HEK293 (cell line): ENCODE data around the gene ZFPM1.

Source experiments
- BCL11A ChIP-seq: fragments of 450-650 bp; formaldehyde crosslinking; IDR thresholded peaks from 2 replicates; pipeline ENCODE4 v1.5.1; 2016; ENCODE audit warnings: low read depth, missing biosample characterization, missing genetic modification characterization
- BCL6B ChIP-seq: fragments of 450-650 bp; formaldehyde crosslinking; IDR thresholded peaks from 2 replicates; pipeline ENCODE4 v1.5.1; 2017; ENCODE audit warnings: missing biosample characterization, missing genetic modification characterization
- CTCF ChIP-seq: fragments of 450-650 bp; formaldehyde crosslinking; IDR thresholded peaks from 2 replicates; pipeline ENCODE4 v1.5.1; 2016; ENCODE audit warnings: missing biosample characterization, missing genetic modification characterization
- IKZF3 ChIP-seq: fragments of 450-650 bp; IDR thresholded peaks from 2 replicates; pipeline ENCODE4 v1.5.0; 2018; ENCODE audit warnings: missing biosample characterization, mild to moderate bottlenecking, missing genetic modification characterization, moderate library complexity
- SP2 ChIP-seq: fragments of 450-650 bp; formaldehyde crosslinking; IDR thresholded peaks from 2 replicates; pipeline ENCODE4 v1.5.1; 2016; ENCODE audit warnings: missing biosample characterization, missing genetic modification characterization
- YY1 ChIP-seq: fragments of 450-650 bp; formaldehyde crosslinking; IDR thresholded peaks from 2 replicates; pipeline ENCODE4 v1.5.1; 2018; ENCODE audit warnings: missing biosample characterization, missing genetic modification characterization
- ZNF114 ChIP-seq: fragments of 450-650 bp; formaldehyde crosslinking; IDR thresholded peaks from 2 replicates; pipeline ENCODE4 v1.5.0; 2017; ENCODE audit warnings: missing biosample characterization, missing genetic modification characterization
- ZNF510 ChIP-seq: fragments of 450-650 bp; formaldehyde crosslinking; IDR thresholded peaks from 2 replicates; pipeline ENCODE4 v1.5.1; 2018; ENCODE audit warnings: mild to moderate bottlenecking, missing genetic modification characterization, missing biosample characterization; ENCODE audit not compliant: insufficient replicate concordance
- ZNF785 ChIP-seq: fragments of 450-650 bp; formaldehyde crosslinking; IDR thresholded peaks from 2 replicates; pipeline ENCODE4 v1.5.1; 2016; ENCODE audit warnings: missing biosample characterization, missing genetic modification characterization

- TF ChIP-seq CTCF (no peak), SP2 (tag by site-specific recombination) (no peak), ZNF785 (tag by site-specific recombination) (no peak), ZNF114 (tag by site-specific recombination) (no peak), BCL11A (tag by site-specific recombination) (no peak), BCL6B (tag by site-specific recombination) (no peak), IKZF3 (tag by site-specific recombination) (no peak), ZNF510 (tag by site-specific recombination) (no peak), YY1 (tag by site-specific recombination) (no peak)
Observed at GRCh38 chr16:88438084-88438870, 14.8 kb upstream of the ZFPM1 start.
